Left lung (tissue), 10 donors: Measurements from ENCODE around the gene ADAMTSL1. TPM values are rescaled to one million over a fixed set of nuclear protein-coding genes. Genes with fewer than 3 reads are reported as not detected.

ENCODE experiments used
- ATAC-seq: fragments of 200-7000 bp; cut with Tn5 transposase; one replicate; pipeline ENCODE4 v1.9.1; 2020; ENCODE audit warnings: moderate library complexity
- DNase-seq, 4 donors: peaks; one replicate each; pipeline ENCODE4 v3.0.0-alpha.2; 2013 to 2020
- H3K27ac ChIP-seq, 2 donors: fragments of 200-600 bp; sonication (generic) in 1 of 2; one replicate each; pipeline versions ENCODE4 v1.5.0 to v1.8.0; 2020 to 2021
- H3K27me3 ChIP-seq, 2 donors: fragments of 200-600 bp; sonication (generic) in 1 of 2; one replicate each; pipeline versions ENCODE4 v1.5.0 to v1.8.0; 2020 to 2021
- H3K36me3 ChIP-seq, 2 donors: fragments of 200-600 bp; sonication (generic) in 1 of 2; one replicate each; pipeline versions ENCODE4 v1.5.0 to v1.8.0; 2020 to 2021
- H3K4me1 ChIP-seq, 2 donors: fragments of 200-600 bp; one replicate each; pipeline ENCODE4 v1.8.0; 2021
- H3K4me3 ChIP-seq, 2 donors: fragments of 200-600 bp; sonication (generic) in 1 of 2; one replicate each; pipeline versions ENCODE4 v1.5.0 to v1.8.0; 2020 to 2021; ENCODE audit warnings: mild to moderate bottlenecking in 1 of 2
- H3K9me3 ChIP-seq, 2 donors: fragments of 200-600 bp; sonication (generic) in 1 of 2; one replicate each; pipeline versions ENCODE4 v1.5.0 to v1.8.0; 2020 to 2021
- CTCF ChIP-seq, 2 donors: fragments of 200-600 bp; sonication (generic) in 1 of 2; IDR thresholded peaks; one replicate each; pipeline versions ENCODE4 v1.5.0 to v1.8.0; 2021; ENCODE audit warnings: antibody characterized with exemption in 2 of 2
- intact Hi-C, 2 donors: fragments of 100-400 bp; cut with DNase I; formaldehyde crosslinking; loops; one replicate each; pipeline versions ENCODE4 v1.11.2 to v1.14.2; 2022
- polyA plus RNA-seq, 6 donors: library from polyadenylated mRNA; unstranded; fragments of 120-200 nt; gene quantifications; one replicate each; pipeline ENCODE4 v1.2.1, GENCODE V29; 2013; ENCODE audit not compliant: insufficient read length in 6 of 6
- total RNA-seq, 2 donors: library from RNA; stranded (reverse); fragmentation: NEBNext Ultra II Directional; extraction: Animal tissue kit (Norgen Biotek cat#: 25700); gene quantifications; one replicate each; pipeline ENCODE4 v1.2.1, GENCODE V29; 2021
- donor health status: DM: no; HTN: yes; CAD: no.
- donor health status: DM: no; HTN: no; CAD: no.

The ADAMTSL1 gene
- total and polyA plus RNA-seq, 8 donors = 3.0 to 28.1 (median 17.9) TPM

DNA sequence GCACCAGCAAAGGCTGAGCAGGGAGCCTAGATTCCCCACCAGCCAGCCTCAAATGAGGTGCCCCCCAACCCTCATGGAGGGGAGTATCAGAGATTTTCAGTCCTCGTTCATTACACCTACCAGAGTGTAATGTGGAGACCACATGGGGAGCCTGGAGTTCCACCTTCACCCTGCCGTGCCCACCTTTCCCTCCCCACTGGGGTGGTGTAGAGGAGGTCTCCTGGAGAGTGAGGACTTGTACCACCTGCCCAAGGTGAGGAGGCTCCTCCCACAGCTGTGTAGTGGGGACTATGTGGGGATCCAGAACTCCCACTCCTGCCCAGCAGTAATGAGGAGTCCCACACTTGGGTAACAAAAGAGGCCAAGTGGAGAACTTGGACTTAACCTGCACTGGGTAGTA lies 337.2 kb downstream of the ADAMTSL1 start:
- no peak overlapping the region for H3K4me3 ChIP-seq
- intact Hi-C loops = no loop called here
- no peaks in the 10 kb centered on the region for H3K4me1 ChIP-seq
- no peaks in the 10 kb centered on the region for H3K36me3 ChIP-seq
- no peak overlapping the region for H3K27ac ChIP-seq
- ATAC-seq = no peak
- TF ChIP-seq CTCF (IDR thresholded peaks at IDR 0.05) = no peak
- H3K27me3 ChIP-seq = no peaks in the 10 kb centered on the region
- no peak for DNase-seq
- no peaks in the 10 kb centered on the region for H3K9me3 ChIP-seq

DNA sequence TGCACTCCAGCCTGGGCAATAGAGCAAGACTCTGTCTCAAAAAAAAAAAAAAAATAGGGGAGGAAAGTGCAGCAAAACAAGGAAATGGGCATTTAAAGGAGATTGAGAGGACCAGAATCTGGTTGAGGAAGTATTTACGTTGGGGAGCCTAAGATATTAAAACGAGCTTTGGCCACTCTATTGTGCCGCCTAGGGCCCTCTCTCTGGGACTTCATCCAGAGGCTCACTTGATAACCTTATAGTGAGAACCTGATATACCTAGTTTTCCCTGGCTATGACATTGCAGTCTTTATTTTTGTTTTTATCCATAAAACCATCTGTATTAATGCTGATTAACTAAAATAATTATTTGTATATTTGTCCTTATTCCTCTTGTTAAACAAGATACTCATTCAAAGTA lies 345.5 kb downstream of the ADAMTSL1 start:
- no peaks in the 10 kb centered on the region for H3K36me3 ChIP-seq
- no peaks in the 10 kb centered on the region for H3K4me1 ChIP-seq
- intact Hi-C loops = no loop called here
- DNase-seq (no peak), ATAC-seq (no peak)
- H3K4me3 ChIP-seq = no peak overlapping the region
- no peak for TF ChIP-seq CTCF (IDR thresholded peaks at IDR 0.05)
- no peak overlapping the region for H3K27ac ChIP-seq
- no peaks in the 10 kb centered on the region for H3K9me3 ChIP-seq
- H3K27me3 ChIP-seq = no peaks in the 10 kb centered on the region

DNA sequence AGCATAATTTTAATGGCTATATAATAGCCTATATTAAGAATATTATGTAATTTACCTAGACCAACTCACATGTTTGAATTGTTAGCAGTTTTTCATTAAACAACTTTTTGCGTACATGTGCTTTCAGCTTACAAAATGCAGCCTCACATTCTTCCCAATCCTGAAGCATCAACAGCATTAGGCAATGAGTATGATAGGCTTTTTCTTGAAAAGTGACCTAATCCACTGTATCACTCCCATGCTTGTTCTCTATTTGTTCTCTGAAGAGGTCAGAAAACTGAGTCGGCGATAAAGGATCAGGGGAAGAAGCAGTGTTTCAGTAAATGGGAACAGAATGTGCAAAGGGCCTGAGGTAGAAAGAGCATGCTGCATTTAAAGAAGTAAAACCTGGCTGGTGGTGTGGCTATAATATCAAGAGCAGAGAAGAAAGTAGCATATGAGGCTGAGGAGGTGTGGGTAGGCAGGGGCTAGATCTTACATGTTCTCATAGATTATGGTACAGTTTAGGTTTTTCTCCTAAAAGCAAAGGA lies 346.7 kb downstream of the ADAMTSL1 start:
- intact Hi-C loops = no loop called here
- Histone ChIP-seq H3K9me3 (no peaks in the 10 kb centered on the region), H3K4me3 (no peak overlapping the region), H3K36me3 (no peaks in the 10 kb centered on the region), H3K27me3 (no peaks in the 10 kb centered on the region), H3K4me1 (peaks cover 0 to 3% of the 10 kb centered on the region in 2 donors), H3K27ac (no peak overlapping the region)
- no peak for ATAC-seq
- no peak for TF ChIP-seq CTCF (IDR thresholded peaks at IDR 0.05)
- DNase-seq = no peak

DNA sequence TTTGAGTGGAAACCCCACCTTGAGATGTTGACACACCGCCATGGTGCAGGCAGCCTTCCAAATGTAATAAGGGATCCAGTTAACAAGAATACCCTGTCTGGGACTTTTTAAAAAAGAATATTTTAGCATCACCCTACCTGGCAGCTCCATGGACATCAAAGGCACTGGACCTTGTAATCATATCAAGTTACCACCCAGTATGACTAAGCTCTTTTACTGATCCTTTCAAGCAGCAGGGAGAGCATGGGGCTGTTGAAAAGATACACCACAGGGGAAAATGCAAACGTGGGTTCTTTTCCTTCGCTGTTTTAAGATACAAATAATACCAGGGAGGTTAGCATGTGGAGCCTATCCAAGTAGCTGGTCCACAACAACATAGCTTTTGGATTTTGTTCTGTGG lies 347.8 kb downstream of the ADAMTSL1 start:
- Histone ChIP-seq H3K36me3 (no peaks in the 10 kb centered on the region), H3K4me3 (no peak overlapping the region), H3K9me3 (no peaks in the 10 kb centered on the region), H3K4me1 (peaks cover 0 to 3% of the 10 kb centered on the region in 2 donors), H3K27me3 (no peaks in the 10 kb centered on the region), H3K27ac (no peak overlapping the region)
- TF ChIP-seq CTCF (IDR thresholded peaks at IDR 0.05) = no peak
- DNase-seq (no peak), ATAC-seq (no peak)
- intact Hi-C loops = no loop called here

DNA sequence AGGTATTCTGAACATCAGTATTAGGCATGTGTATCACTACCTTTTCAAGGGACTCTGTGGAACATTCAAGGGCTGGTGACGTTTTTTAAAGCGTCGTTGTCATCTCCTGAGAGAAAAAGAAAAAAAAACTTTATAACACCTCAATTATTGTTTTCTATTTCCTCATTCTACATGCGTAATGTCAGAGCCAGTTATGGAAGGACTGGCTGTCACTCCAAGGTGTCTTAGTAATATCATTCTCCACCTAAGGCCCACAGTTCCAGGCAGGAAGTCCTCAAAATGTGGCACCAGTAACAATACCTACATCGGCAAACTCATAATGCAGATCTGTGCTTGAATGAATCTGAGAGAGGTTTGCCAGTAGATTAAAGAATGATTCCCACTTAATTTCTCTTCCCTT lies 348.9 kb downstream of the ADAMTSL1 start:
- intact Hi-C loops = no loop called here

More for the DNA sequence above, 348.9 kb downstream of the ADAMTSL1 start:
- no peaks in the 10 kb centered on the region for H3K27me3 ChIP-seq
- DNase-seq (no peak), ATAC-seq (no peak)
- H3K27ac ChIP-seq = no peak overlapping the region
- TF ChIP-seq CTCF (IDR thresholded peaks at IDR 0.05) = no peak
- no peaks in the 10 kb centered on the region for H3K36me3 ChIP-seq
- H3K9me3 ChIP-seq = no peaks in the 10 kb centered on the region
- peaks cover 0 to 3% of the 10 kb centered on the region in 2 donors for H3K4me1 ChIP-seq
- H3K4me3 ChIP-seq = no peak overlapping the region
